GM12865 (cell line): ENCODE measurements around the gene OR11L1.
A peak's percentile ranks its signal among the peaks of the same experiment; 100 is the strongest.

Source experiments
- DNase-seq: peaks from one replicate; pipeline ENCODE4 v3.0.0; 2010; ENCODE audit warnings: low read depth
- H3K4me3 ChIP-seq: 2 replicates; pipeline ENCODE4 v1.5.1; 2011; ENCODE audit warnings: mild to moderate bottlenecking, low read depth, low read length, control low read depth
- TF ChIP-seq, protein P1 (sequence below): IDR thresholded peaks from 2 replicates; pipeline ENCODE4 v1.5.1; 2011; ENCODE audit warnings: low read length, control low read depth, low read depth, inconsistent platforms; ENCODE audit not compliant: insufficient read depth; ENCODE audit errors: missing control alignments

The OR11L1 gene

DNA sequence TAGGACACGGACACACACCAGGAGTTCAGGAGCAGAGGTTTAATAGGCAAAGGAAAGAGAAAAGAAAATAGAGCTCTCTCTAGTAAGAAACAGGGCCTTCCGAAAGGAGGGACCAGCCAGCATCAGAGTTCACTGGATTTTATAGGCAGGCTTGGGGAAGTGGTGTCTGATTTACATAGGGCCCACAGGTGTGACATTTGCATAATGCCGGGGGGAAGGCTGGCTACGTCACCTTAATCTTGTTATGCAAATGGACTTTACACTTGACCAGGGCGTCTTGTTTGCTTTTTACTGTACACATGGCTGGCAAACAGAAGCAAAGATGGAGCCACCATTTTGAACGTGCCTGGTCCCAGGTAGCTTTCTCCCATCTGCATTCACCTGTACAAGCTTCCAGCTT, 17.7 kb downstream of the OR11L1 start, which contains the start of gene OR14A16:
OR14A16 (minus strand) TSS at position 97 of the 400 bp plus-strand sequence. CDS start 8,390 bp downstream, outside the sequence.
- no peak within 1 kb of the TSS for H3K4me3 ChIP-seq
- peak; percentile 15 for DNase-seq
- TF ChIP-seq, protein P1, sequence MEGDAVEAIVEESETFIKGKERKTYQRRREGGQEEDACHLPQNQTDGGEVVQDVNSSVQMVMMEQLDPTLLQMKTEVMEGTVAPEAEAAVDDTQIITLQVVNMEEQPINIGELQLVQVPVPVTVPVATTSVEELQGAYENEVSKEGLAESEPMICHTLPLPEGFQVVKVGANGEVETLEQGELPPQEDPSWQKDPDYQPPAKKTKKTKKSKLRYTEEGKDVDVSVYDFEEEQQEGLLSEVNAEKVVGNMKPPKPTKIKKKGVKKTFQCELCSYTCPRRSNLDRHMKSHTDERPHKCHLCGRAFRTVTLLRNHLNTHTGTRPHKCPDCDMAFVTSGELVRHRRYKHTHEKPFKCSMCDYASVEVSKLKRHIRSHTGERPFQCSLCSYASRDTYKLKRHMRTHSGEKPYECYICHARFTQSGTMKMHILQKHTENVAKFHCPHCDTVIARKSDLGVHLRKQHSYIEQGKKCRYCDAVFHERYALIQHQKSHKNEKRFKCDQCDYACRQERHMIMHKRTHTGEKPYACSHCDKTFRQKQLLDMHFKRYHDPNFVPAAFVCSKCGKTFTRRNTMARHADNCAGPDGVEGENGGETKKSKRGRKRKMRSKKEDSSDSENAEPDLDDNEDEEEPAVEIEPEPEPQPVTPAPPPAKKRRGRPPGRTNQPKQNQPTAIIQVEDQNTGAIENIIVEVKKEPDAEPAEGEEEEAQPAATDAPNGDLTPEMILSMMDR, result no peak

DNA sequence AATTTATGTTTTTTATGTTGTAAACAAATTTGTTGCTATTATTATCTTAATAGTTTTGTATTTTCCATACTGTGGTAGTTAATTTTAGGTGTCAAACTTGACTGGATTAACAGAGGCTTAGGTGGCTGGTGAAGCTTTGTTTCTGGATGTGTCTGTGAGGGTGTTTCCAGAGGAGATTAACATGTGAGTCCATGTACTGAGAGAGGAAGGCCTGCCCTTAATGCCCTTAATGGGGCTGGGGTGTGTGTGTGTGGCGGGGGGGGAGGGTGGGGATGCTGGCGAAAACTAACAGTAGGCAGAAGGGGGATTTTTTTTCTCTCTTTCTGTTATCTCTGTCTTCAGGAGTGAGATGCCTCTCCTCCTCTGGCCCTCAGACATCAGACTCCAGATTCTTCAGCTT, 19.6 kb downstream of the OR11L1 start:
- no peak overlapping the region for H3K4me3 ChIP-seq
- no peak for DNase-seq
- TF ChIP-seq, protein P1, result no peak

DNA sequence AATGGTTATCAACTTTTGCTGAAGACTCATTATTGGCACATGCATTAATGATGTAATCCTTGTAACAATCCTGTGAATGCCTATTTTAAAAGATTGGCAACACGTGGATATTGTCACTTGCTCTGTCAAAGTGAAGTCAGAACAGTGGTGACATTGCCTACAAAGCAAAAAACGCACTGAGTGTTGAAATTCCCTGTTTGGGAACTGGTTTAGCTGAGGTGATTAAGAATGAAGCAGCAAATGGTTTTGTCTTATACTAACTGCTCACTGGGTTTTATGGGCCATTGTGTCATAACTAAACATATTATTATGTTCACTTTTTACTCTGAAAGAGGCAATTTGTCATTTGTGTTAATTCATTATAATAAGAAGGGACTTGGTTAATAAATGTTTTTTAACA, 29.1 kb downstream of the OR11L1 start:
- H3K4me3 ChIP-seq, result no peak overlapping the region
- TF ChIP-seq, protein P1, result no peak
- no peak for DNase-seq

DNA sequence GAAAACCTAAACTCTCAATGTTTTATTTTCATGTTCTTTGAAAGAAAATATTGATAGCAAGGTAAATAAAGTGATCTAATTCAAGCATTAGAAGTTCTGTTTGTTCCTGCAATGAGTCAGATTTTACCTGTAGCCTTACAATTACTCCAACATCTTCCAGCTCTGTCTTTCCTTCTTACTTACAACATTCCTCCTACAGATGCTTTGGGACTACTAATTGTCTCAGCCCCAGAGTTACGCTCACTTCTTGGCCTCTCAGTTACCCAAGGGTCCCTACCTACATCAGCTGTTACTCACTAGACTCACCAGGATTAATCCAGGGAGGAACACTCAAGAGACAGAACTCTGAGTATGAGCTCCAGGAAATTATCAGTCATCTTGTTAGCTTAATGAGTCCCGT, 44.2 kb downstream of the OR11L1 start:
- H3K4me3 ChIP-seq, result no peak overlapping the region
- TF ChIP-seq, protein P1, result no peak
- DNase-seq, result no peak
